ENCODE data around the gene PLCB2.

DNA sequence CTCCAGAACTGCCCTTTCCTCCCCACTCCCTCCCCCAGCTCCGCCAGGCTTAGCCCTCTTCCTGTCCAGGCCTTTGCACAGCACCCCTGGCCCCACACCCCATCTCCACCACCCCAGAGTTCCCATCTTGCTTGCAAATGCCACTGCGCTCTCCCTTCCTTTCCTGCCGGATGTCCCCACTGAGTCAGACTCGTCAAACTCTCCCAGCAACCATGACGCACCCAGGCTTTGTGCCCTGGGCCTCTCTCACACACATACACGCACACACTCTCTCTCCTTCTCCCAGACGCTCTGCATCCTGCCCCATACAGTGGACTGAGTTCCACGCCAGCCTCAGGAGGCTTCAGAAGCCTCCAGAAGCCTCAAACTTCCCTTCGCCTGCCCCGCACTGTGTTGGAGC is 35.8 kb upstream of the PLCB2 start:
- no peak for TF ChIP-seq CTCF (IDR thresholded peaks at IDR 0.05; ENCODE audit: insufficient read depth, low read length)
- no peak for TF ChIP-seq GABPA (IDR thresholded peaks at IDR 0.05; ENCODE audit: low read depth)
- no peak for TF ChIP-seq POLR2AphosphoS5 (IDR thresholded peaks at IDR 0.05; ENCODE audit: low read depth)
- no peak for TF ChIP-seq REST (IDR thresholded peaks at IDR 0.05; ENCODE audit: insufficient replicate concordance, low read depth)
- no peak for TF ChIP-seq SPI1 (IDR thresholded peaks at IDR 0.05; ENCODE audit: borderline replicate concordance, low read depth)
